Stimulated activated CD4-positive, alpha-beta T cell treated with anti-CD3 and anti-CD28 coated beads, Interleukin-1b, Interleukin-23, amount 100 ng/mL, for 48 hours (primary cell): ENCODE results near the gene AKT1S1.
A peak's percentile ranks its signal among the peaks of the same experiment; 100 is the strongest.

Experiments
- DNase-seq: peaks from one replicate; pipeline ENCODE4 v3.0.0-alpha.2; 2020

The AKT1S1 gene

DNA sequence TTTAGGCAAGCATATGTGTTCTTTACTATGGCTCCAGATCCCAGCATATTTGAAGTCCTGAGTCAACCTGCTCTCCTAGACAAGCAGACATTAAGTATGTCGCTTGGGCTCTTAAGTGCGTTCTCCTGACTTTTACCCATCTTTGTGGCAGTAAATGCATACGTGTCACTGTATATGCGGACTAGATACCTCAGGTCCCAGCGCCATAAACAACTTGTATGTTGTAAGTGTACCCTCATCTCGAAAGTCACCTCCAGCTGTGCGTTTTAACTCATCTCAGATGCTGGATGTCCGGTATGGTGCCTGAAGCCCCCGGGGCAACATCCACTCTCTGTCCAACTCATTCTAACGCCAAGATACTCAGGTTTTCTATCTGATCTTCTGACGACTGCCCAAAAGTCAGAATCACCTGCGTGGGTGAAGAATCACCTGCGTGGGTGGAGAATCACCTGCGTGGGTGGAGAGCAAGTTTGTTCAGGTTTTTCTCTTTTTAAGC is 24.5 kb downstream of the AKT1S1 start:
- DNase-seq, result no peak

DNA sequence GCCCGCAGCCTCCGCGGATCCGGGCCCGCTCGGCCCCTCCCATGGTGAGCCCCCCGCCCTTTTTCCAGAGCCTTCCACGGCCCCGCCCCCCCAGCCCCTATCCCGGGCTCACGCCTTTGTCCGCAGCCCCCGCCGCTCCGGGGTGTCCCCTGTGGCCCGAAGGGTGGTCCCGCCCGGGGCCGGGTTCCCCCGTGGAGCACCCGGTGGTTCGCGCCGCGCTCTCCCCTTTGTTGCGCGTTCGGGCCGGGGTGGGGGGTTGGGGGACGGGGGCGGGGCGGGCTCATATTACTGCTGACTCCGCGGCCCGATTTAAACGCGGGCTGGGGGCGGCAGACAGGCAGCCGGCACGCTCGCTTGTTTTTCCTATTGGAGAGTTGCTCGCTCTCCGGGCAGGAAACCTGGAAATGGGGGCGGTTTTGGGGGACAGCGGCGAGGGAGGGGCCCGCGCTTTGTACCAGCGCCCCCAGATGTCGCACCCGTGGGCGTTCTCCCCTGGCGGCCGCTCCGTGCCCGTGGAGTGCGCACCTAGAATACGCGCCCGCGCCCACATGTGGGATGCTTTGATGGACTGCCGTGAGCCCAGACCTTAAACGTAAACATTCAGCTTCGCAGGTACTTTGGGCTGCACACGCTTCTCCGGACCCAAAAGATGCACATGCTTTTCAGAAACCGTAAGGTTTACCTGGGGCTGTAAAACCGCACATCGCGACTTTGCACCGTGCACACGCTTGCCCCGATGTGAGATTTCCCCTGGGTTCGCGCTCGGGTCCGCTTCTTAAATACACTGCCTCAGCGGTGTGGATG is 25.5 kb downstream of the AKT1S1 start:
- no peak for DNase-seq

DNA sequence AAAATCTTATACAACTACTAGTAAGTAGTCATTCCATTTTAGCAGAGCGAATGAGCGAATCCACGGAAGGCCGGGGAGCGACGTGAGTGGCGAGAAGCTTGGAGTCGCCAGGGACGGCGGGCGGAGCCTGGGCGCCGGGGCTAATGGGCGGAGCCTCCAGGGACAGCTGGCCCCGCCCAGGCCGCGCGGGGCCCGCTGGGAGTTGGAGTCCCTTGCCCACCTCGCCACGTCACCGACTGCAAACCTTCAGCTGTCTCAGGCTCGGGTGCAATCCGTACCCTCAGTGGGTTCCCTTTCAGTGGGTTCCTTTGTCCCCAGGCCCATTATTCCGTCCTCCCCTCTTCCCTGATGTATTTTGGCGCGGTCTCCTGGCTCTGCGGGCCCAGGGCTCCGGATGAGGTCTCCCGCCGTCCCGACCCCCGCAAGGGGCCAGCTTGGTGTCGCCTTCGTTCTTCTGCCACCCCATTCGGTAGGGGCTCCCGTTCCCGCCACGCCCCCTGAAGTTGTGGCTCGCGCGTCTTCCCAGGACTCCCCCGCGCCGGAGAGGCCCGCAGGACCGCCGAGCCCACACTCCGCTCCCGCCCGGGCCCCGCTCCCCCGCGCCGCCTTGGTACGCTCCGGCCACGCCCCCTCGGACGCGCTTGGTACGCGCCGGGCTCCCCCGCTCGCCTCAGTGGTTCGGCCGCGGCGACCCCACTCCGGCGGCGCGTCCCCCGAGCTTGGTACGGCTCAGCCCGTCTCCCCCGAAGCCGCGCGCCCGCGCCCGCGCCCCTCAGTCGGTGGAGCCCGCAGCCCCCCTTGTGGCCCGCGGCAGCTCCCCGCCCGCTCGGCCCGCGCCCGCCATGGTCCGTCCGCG is 26.4 kb downstream of the AKT1S1 start, which contains the start of gene PTOV1:
PTOV1 (plus strand) TSS at position 673 of the 856 bp plus-strand sequence.
- peak; percentile 90 for DNase-seq

DNA sequence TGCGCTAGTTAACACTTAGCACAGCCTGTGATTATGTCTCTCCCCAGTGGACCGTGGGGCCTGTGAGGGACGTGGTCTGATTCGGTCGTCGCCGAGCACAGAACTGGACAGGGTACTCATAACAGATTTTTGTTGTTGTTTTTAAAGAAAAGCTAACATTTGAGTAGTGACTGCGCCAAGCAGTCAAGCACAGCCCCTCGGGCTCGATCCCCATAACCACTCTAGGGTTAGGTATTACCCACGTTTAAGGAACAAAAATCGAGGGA is 27.0 kb downstream of the AKT1S1 start:
- no peak for DNase-seq

DNA sequence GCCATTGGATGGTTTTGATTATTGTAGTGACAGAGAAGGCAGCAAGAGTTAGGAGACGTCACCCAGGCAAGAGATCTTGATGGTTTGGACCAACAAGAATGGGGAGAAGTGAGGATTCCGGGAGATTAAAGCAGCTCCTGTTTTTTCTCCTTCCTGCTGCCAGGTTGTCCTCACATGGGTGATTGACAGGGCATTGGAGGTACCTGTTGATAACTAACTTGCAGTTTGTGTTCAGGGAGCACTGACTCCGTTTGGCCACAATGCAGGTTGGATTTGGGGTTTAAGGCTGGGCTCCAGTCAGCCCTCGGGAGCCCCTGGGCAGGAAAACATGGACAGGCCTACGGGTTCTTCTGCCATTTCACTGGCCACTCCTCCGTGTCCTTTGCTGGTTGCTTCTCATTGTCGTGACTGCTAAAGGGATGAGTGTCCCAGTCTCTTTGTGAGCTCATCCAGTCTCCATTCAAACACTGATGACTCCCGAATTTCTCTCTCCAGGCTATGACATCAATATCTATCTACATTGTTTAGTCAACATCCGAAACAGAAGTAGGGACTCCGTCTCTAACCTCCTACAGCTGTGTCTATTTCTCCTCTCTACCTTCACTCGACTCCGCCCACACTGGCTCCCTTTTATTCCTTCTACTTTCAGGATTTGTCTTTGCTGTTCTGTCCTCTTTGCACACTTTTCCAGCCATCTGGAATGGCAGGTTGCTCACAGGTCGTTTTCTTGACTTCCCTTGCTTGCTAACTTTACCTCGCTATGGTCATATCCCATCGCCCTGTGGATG is 27.5 kb downstream of the AKT1S1 start:
- DNase-seq, result no peak

DNA sequence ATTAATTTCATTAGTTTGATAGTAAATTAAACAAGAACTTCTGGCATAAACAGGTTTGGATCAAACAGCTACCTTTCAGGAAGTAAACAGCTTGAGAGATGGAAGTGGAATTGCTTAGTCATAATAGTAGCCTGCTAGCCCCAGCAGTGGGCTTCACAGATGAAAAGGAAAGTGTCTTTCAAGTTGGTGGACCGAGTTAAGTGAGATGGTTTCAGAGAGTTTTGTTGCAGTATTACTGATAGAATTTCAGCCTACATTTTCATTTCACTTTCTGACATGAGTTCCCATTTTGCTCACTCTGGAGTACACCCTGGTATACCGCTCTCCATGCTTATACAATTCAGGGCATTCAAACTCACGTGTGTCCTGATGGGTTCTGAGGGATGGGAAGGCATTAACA is 28.2 kb downstream of the AKT1S1 start:
- no peak for DNase-seq

DNA sequence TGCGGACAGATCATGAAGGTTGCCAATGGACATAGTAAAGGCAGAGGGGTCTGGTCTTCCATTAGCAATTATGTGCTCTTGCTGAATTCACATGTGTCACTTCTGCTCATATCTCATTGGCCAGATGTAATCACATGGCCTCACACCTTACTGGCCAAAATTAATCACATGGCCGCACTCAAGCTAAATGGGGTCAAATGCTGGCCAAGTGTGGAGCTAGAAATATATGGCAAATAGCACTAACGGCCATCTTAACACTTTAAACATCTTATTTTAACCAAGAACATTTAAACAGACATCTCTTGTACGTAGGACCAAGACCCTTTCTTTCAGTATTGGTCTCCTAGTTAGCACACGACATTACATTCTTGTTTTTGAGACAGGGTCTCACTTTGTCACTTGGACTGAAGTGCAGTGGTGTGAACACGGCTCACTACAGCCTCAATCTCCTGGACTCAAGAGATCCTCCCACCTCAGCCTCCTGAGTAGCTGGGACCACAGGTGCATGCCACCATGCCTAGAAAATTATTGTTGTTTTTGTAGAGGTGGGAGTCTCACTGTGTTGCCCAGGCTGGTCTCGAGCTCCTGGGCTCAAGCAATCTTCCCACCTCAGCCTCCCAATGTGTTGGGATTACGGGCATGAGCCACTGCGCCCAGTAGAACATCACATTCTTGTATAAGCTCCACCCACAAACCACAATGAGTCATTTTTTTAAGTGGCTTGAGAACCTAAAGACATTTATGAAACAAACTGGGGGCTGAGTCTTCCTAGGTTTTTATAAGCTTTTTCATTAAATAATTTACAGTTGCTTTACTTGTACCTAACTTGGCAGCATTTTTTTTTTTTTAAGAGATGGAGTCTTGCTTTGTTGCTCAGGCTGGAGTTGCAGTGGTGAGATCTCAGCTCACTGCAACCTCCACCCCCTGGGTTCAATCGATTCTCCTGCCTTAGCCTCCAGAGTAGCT is 29.1 kb downstream of the AKT1S1 start:
- DNase-seq, result no peak

DNA sequence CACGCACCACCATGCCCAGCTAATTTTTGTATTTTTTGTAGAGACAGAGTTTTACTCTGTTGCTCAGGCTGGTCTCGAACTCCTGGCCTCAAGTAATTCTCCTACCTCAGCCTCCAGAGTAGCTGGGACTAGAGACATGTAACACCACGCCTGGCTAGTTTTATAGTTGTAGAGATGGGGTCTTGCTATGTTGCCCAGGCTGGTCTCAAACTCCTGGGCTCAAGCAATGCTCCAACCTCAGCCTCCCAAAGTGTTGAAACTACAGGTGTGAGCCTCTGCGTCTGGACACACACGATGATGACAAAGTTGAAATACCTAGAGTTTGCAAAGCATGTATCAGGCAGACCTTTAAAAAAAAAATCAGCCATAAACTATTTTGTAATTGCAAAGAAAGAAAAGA is 30.7 kb downstream of the AKT1S1 start:
- no peak for DNase-seq

DNA sequence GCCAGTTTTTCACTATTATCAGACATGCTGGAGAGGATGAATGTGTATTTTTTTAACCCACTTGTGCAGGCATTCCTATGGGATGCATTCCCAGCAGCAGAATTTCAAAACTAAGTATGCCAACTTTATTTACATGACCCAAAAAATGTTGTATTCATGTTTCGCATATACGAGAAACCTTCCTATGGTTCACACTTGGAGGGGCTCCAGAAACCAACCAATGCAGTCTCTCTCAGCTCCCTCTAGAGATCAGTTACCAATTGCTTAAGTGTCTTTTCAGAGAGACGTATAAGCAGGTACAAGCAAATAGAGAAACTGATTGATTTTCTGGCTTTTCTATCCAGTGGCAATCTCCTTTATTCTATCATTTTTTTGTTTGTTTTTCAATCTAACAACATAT is 31.7 kb downstream of the AKT1S1 start:
- no peak for DNase-seq

DNA sequence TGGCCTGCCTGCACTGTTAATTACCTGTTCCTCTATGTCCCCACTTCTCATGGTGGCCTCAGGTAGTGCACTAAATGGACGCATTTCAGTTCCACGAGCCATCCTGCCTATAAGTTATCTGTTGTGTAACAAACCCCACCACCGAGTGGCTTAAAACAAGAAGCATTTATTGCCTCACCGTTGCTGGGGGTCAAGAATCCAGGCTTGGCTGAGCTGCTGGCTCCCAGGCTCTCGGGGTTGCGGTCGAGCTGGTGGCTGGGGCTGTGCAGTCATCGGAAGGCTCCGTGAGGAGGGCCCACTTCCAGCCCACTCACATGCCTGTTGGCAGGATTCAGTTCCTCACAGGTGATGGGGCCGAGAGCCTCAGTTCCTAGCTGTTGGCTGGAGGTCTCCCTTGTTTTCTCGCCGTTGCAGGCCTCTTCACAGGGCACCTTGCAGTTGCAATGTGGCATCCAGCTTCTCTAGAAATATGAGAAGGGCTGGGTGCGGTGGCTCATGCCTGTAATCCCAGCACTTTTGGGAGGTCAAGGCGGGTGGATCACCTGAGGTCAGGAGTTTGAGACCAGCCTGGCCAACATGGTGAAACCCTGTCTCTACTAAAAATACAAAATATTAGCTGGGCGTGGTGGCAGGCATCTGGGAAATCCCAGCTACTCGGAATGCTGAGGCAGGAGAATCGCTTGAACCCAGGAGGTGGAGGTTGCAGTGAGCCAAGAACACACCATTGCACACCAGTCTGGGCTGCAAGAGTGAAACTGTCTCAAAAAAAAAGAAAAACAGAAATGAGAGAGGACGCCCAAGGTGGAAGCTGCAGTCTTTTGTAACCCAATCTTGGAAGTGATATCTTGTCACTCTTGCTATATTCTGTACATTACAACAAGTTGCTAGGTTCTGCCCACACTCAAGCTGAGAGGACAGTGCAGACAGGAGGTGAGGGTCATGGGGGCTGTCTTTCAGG is 32.7 kb downstream of the AKT1S1 start:
- DNase-seq, result no peak

DNA sequence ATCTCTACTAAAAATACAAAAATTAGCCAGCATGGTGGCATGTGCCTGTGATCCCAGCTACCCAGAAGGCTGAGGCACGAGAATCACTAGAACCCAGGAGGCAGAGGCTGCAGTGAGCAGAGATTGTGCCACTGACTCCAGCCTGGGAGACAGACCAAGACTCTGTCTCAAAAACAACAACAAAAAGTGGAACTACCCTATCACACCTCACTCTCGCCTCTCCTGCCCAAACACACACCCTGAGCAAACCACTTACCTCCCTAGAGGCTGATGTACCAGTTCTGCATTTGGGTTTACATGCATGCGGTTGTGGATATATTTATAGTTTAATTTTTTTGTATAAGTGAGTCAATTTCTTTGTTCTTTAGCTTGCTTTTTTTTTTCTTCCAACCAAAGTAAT is 33.9 kb downstream of the AKT1S1 start:
- DNase-seq, result no peak

DNA sequence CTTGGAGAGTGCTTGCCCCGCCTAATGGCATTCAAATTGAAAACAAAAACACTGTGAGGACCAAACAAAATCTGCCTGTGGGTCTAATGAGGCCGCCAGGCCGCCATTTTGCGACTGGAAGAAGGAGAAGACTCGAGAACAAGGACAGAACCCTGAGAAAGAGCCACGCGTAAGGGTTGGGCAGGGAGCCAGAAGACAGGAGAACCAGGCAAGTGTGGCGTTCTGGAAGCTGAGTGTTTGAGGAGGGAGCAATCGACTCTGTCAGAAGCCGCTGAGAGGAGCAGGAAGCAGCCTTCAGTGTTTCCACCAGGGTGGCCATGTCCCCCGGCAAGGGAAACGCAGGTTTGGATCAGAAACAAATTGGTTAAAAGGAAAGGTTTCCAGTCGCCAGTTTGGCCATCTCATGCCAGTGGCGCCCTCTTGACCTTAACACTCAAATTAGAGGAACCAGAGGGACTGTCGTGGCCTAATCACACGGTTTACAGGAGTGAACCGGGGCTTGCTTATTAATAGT is 36.4 kb downstream of the AKT1S1 start:
- DNase-seq, result no peak

DNA sequence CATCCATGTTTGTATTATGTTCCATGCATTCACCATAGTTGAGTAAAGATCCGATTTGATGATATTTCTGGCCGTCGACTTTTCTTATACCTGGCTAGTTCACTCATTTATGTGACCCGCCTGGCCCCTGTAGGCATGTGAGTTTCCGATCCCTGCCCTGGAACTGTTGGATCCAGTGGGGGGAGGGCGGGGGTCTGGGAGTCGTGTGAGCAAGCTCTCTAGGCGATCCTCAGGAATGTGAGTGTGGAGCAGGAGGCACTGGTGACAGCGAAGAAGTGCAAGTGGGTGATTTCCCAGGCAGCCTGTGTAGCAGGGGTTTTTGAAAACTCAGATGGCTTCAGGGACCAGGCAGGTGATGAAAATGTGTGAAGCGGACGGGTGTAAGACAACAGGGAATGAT is 36.8 kb downstream of the AKT1S1 start:
- no peak for DNase-seq

DNA sequence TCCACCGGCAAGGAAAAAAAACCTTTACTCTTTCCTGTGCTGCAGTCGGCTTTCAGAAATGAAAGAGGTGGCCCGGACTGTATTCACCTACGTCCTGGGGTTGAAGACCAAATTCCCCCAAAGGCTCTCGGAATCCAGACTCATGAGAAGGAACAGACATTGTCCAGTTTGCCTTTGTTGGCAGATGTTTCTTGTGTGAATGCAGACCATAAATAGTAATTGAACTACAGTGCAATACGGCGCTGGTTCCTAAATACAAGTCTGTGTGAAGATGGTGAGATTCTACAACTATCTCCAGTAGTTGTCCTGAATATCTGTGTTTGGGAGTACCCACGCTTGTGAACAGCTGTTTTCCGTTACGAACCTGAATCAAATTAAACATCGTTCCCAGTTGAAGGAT is 37.4 kb downstream of the AKT1S1 start:
- no peak for DNase-seq

DNA sequence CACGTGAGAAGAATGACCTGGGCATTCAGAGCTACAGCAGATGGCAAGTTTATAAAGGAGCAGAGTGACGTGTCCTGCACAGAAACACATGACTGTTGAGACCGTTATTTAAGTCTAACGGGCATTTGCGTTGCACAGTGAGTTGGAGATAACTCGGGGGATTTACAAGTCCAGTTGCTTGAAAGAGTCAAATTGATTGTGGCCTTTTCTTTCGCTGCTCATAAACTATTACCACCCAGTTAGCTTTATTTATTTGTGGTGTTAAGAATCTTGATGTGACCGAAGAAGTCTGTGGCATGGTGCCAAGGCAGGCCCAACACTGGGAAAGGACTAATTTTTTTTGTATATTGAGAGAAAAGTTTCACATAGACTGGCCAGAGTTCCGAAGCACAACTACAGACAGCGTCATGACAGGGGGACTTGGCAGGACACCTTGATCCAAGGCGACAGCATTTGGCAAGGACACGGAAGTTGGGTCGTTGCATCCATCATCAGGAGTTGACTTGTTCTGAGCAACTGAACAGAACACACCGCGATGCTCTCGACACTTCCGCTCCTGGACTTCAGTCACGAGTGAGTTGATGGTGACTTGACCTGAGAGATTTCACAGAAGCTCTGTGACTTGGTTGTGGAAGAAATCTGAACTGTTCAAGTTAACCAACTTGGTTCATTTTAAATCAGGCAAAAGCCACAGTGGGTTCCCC is 38.1 kb downstream of the AKT1S1 start:
- no peak for DNase-seq

DNA sequence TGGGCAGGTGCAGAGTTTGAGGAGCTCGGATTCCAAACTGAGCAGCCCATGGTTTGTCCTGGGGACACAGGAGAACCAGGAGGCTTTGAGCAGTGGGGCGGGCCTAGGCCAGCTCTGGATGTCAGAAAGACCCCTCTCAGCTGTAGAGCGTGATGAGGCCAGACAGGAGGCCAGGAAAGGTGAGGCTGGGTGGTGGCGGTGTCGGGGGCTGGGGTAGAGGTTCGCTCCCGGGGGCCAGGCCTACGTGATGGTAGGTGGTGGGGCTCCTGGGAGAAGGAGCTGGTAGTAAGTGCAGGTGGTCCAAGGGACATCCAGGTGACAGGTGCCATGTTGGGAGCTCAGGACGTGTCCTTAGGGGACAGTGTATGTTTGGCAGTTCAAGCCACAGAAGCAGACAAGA is 39.7 kb downstream of the AKT1S1 start:
- no peak for DNase-seq

DNA sequence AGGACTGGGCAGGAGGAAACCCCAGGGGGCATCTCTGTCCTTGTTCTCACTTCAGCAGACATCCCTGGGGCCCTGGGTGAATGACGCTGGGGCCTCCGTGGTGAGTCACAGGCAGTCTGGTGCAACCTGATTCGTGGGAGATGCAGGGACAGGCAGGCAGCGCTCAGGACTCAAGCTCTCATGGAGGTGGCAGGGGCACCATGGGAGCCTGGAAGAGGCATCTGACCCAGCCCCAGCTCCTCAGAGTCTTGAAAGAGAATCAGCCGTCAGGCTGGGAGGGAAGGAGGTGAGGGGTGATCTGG is 40.2 kb downstream of the AKT1S1 start:
- DNase-seq, result no peak

DNA sequence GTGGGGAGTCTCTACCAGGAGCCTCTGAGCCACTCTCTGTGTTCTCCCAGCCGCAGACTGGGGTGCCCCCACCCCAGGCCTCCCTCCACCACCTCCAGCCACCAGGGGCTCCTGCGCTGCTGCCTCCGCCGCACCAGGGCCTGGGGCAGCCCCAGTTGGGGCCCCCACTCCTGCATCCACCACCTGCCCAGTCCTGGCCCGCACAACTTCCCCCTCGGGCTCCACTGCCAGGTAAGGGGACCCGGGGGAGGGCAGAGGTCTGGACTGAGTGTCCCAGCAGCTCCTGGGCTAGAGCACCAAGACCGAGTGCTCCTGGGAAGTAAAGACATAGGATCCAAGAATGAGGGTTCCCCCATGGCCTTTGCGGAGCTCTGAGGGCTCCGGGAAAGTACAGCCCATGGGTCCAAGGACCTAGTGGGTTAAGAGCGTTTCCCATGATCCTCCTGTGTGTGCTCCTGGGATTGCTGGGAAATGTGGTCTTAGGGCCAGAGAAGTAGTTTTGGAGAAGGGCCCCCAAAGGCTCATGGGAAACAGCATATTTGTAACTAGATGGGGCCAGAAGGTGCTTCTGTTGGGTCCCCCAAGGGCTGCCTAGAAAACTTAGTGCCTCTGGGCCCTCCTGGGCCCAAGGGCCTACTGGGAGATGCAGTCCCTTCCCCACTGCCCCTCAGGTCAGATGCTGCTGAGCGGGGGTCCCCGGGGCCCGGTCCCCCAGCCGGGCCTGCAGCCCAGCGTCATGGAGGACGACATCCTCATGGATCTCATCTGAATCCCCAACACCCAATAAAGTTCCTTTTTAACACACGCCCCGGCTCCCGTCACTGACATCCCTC is 40.8 kb downstream of the AKT1S1 start:
- DNase-seq, result no peak

DNA sequence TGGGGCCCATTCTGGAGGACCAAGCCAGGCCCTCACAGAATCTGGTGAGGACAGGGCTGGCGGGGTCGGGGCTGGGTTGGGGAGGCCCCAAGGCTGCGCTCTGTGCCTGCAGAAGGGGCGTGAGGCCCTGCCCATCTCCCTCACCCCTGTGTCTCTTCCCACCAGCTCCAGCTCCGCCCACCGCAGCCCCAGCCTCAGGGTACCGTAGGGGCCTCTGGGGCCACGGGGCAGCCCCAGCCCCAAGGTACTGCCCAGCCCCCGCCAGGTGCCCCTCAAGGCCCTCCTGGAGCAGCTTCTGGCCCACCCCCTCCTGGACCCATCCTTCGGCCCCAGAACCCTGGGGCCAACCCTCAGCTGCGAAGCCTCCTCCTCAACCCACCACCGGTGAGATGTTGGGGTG is 41.6 kb downstream of the AKT1S1 start:
- DNase-seq, result no peak
